ENCODE data around the gene MVB12B. TPM values are rescaled to one million over a fixed set of nuclear protein-coding genes. Genes with fewer than 3 reads are reported as not detected.

The MVB12B gene
- total and polyA plus RNA-seq, 2 of the 13 experiments (the other 11 are each of a cell fraction or from before 2014, with no cell fraction given): 12.1 to 30.1 TPM

DNA sequence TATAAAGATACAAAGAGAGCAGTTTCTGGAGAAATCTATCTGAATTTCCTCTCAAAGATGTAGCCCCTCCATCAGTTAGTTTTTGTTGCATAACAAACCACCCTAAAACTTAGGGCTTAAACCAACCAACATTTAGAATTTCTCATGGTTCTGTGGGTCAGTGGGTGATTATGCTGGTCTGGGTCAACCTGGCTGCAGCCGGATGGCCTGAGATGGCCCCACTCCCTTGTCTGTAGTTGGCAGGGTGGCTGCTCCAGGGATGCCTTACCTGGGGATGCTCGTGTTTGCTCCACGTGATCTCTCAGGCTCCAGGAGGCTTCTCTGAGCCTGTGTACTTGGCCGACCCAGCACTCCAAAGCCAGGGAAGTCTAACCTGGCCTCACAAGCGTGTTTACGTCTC, 139.3 kb downstream of the MVB12B start (continued):
- TF ChIP-seq ZNF75D (CRISPR knock-in tag; IDR thresholded peaks at IDR 0.05; ENCODE audit: borderline replicate concordance): no peak
- TF ChIP-seq TBX2 (CRISPR knock-in tag; IDR thresholded peaks at IDR 0.05; ENCODE audit: borderline replicate concordance): no peak

DNA sequence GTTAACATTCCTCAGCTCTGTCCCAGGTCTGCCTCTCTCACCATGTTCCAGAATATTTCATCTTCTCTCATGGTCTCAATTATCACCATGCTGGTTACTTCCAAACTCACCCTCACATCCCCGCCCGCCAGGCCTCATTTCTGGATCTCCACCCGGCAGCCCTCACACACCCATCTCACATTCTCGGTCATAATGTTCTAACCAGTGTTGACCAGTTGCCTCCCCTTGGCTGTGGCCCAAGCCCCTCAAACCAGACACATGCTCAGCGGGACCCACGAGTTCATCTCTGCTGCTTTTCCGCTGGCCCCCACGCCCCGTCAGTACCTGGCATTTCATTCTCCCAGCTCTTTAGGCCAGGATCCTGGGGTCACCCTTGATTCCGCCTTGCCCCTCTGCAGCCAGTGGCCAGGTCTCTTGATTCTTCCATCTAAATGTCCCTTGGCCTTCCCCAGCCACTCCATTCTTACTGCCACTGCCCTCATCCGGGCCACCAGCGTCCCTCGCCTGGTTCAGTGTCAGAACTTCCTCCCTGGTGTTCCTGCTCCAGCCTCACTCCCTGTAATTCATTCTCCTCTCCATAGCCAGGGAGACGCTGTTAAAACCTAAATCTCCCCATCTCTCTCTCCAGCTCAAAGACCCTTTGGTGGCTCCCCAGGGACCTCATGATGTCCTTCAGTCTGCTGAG, 141.7 kb downstream of the MVB12B start:
- Histone ChIP-seq H4K20me1 (ENCODE audit: insufficient read depth, low read length) (no peaks in the 10 kb centered on the region), H3K27me3 (ENCODE audit: control insufficient read depth in 1 of 2, insufficient read depth in 2 of 2, low read length in 2 of 2) (no peaks in the 10 kb centered on the region), H3K9me3 (ENCODE audit: low read length) (no peaks in the 10 kb centered on the region), H3K9ac (ENCODE audit: insufficient read depth, low read depth, low read length) (no peak overlapping the region), H3K79me2 (ENCODE audit: insufficient read depth, low read length) (no peaks in the 10 kb centered on the region), H3K4me3 (replicated peaks in 1 of 3; ENCODE audit: insufficient read depth in 1 of 3, low read depth in 2 of 3, low read length in 3 of 3) (no peak overlapping the region), H3K4me1 (ENCODE audit: insufficient read depth, low read length) (no peaks in the 10 kb centered on the region), H3K36me3 (replicated peaks in 1 of 2; ENCODE audit: control insufficient read depth in 1 of 2, insufficient read depth in 2 of 2, low read length in 2 of 2) (peaks cover 11 to 30% of the 10 kb centered on the region in 2 experiments; a peak in 4 of 5 replicates), H2AFZ (ENCODE audit: low read length) (no peak overlapping the region), H3K4me2 (ENCODE audit: low read depth, low read length) (no peak overlapping the region), H3K27ac (ENCODE audit: extremely low read length, insufficient read depth, low read length) (no peak overlapping the region)
- CTCF ChIA-PET (ENCODE audit: low intra/inter-chr PET ratio, low total read pairs): no interaction called here
- ATAC-seq: no peak
- in situ Hi-C loops (cut with HindIII; ENCODE audit: extremely low pct_ligation_motif_present, low pct_unique_long_range_greater_than_20kb): no loop called here
- BruUV-seq (replicated peaks): no TSS peak
- intact Hi-C loops (cut with micrococcal nuclease; ENCODE audit: unreplicated experiment): no loop called here
- over 99% methylated on average over 14 of the region's 14 CpGs for WGBS (ENCODE audit: low lambda C conversion rate)
- POLR2A ChIA-PET: no interaction called here
- FAIRE-seq: no peak
- DNase-seq (ENCODE audit: low spot score): no peak
- TF ChIP-seq KAT8 (CRISPR knock-in tag; IDR thresholded peaks at IDR 0.05) (no peak), ZBTB42 (CRISPR knock-in tag; IDR thresholded peaks at IDR 0.05) (no peak), PAX8 (CRISPR knock-in tag; IDR thresholded peaks at IDR 0.05; ENCODE audit: borderline replicate concordance) (no peak), JDP2 (CRISPR knock-in tag; IDR thresholded peaks at IDR 0.05; ENCODE audit: borderline replicate concordance) (no peak), FOXA1 (IDR thresholded peaks at IDR 0.05) (no peak), FOXA1 (CRISPR knock-in tag; IDR thresholded peaks at IDR 0.05) (no peak), GABPA (IDR thresholded peaks at IDR 0.05; ENCODE audit: low read depth, low read length) (no peak), GABPA (CRISPR knock-in tag; IDR thresholded peaks at IDR 0.05; ENCODE audit: low read depth) (no peak)
- TF ChIP-seq, protein P1, sequence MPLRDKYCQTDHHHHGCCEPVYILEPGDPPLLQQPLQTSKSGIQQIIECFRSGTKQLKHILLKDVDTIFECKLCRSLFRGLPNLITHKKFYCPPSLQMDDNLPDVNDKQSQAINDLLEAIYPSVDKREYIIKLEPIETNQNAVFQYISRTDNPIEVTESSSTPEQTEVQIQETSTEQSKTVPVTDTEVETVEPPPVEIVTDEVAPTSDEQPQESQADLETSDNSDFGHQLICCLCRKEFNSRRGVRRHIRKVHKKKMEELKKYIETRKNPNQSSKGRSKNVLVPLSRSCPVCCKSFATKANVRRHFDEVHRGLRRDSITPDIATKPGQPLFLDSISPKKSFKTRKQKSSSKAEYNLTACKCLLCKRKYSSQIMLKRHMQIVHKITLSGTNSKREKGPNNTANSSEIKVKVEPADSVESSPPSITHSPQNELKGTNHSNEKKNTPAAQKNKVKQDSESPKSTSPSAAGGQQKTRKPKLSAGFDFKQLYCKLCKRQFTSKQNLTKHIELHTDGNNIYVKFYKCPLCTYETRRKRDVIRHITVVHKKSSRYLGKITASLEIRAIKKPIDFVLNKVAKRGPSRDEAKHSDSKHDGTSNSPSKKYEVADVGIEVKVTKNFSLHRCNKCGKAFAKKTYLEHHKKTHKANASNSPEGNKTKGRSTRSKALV (CRISPR knock-in tag; IDR thresholded peaks at IDR 0.05): no peak
- TF ChIP-seq, protein P2, sequence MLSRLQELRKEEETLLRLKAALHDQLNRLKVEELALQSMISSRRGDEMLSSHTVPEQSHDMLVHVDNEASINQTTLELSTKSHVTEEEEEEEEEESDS (CRISPR knock-in tag; IDR thresholded peaks at IDR 0.05; ENCODE audit: borderline replicate concordance): no peak
